Measurements from ENCODE around the gene TBCCD1. TPM values are rescaled to one million over a fixed set of nuclear protein-coding genes. Genes with fewer than 3 reads are reported as not detected.

The TBCCD1 gene
- total and polyA plus RNA-seq, 2 of the 8 experiments (the other 6 are each of a cell fraction or from before 2014, with no cell fraction given) = 11.3 to 13.9 TPM

DNA sequence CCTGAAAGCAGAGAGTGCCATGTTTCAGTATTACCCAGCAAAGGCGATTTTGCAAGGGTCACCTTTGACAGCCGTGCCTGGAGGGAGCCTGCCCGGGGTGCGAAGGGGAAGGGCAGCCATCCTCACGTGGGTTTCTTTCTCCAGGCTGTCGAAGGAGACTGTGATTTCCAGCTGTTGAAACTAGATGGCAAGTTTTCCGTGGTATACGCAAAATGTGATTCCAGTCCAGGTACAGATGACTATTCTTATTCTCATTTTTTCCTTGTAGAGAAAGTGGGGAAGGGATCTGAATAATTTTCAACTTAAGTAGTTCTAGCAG lies 49.1 kb upstream of the TBCCD1 start (continued):
- TF ChIP-seq JUN (IDR thresholded peaks at IDR 0.05; ENCODE audit: low read depth, low read length) = no peak
- TF ChIP-seq KDM1A (IDR thresholded peaks at IDR 0.05; ENCODE audit: borderline replicate concordance, low read length) = no peak
- TF ChIP-seq HDAC6 (IDR thresholded peaks at IDR 0.05; ENCODE audit: low read depth, low read length) = no peak
- no peak for TF ChIP-seq SRF (IDR thresholded peaks at IDR 0.05; ENCODE audit: low read depth, low read length)
- TF ChIP-seq TAF7 (optimal IDR thresholded peaks at IDR 0.05; ENCODE audit: borderline replicate concordance, low read depth, low read length) = no peak
